ENCODE data around the gene CALR3.
"Not testable (repeated sequence)": the region's sequence is repeated elsewhere in the genome, so short reads cannot be mapped to it uniquely, and the experiment has no call there.

Gene CALR3

DNA sequence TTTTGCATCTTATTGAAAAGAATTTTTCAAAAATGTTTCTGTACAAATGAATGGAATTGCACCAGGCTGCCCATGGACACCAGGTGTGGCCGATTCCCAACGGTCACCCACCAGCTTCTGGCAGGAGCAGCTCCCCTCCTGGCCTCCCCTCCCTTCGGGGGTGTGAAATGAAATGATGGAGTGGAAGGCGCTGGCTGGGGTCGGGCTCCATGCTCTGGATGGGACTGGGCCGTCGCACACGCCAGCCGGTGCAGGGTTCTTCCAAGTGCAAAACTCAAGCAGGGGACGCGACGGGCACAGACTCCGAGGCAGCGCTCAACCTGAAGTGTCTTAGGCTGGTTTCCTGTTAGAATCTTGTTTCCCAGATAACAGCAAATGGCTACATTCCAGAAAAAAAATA is 22.1 kb upstream of the CALR3 start:
- DNase-seq (ENCODE audit: low read depth): no peak

DNA sequence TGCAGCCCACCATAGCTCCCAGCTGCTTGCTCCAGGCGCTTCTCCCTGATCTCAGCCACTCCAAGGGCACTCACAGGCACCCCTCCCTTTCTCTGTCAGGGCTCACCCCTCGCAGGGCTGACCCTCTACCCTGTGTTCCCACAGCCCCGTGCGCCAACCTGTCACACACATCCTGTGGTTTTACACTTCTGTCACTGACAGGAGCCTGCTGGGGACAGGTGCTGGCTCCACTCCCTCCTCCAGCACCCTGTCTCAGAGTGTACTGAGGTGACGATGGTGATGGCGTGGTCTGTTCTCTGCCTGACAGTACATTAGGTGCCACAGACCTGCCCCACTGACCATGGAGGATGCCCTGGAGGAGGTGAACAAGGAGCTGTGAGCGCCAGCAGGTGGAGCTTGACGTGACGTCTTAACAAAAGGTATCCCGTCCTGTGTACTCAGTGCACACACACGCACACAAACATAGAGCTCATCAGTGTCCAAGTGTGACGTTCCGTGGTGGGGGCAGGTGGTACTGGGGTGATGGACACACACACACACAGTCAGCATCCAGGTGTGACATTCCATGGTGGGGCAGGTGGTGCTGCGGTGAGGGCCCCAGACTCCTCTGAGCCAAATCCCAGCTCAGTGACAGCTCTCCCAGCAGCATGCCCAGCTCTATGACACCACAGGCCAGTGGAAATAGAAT is 21.1 kb upstream of the CALR3 start:
- no peak overlapping the region for H3K4me3 ChIP-seq (ENCODE audit: low read depth, low read length)
- no peak for DNase-seq (ENCODE audit: low read depth)
- TF ChIP-seq, protein P1, sequence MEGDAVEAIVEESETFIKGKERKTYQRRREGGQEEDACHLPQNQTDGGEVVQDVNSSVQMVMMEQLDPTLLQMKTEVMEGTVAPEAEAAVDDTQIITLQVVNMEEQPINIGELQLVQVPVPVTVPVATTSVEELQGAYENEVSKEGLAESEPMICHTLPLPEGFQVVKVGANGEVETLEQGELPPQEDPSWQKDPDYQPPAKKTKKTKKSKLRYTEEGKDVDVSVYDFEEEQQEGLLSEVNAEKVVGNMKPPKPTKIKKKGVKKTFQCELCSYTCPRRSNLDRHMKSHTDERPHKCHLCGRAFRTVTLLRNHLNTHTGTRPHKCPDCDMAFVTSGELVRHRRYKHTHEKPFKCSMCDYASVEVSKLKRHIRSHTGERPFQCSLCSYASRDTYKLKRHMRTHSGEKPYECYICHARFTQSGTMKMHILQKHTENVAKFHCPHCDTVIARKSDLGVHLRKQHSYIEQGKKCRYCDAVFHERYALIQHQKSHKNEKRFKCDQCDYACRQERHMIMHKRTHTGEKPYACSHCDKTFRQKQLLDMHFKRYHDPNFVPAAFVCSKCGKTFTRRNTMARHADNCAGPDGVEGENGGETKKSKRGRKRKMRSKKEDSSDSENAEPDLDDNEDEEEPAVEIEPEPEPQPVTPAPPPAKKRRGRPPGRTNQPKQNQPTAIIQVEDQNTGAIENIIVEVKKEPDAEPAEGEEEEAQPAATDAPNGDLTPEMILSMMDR (IDR thresholded peaks at IDR 0.05; ENCODE audit: low read depth, low read length, missing control alignments): no peak

More for the DNA sequence above, 22.1 kb upstream of the CALR3 start:
- TF ChIP-seq, protein P1 (IDR thresholded peaks at IDR 0.05; ENCODE audit: low read depth, low read length, missing control alignments): no peak
- no peak overlapping the region for H3K4me3 ChIP-seq (ENCODE audit: low read depth, low read length)

DNA sequence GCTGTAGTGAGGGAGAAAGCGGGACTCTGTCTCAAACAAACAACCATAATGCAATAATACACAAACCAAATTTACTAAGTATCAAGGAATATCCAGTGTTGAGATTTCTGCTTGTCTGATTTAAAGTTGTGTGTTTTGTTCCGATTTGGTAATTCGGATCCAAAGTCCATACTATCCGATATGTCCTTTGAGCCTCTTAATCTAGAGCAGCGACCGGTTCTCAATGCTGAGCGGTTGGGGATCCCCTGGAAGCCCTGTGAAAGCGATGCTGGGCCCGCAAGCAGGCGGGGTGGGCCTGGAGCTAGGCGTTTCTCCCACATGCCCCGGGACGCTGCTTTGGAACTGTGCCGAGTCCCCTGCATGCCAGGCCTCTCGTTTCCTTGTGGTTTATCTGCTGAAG is 20.4 kb upstream of the CALR3 start:
- TF ChIP-seq, protein P1 (IDR thresholded peaks at IDR 0.05; ENCODE audit: low read depth, low read length, missing control alignments): no peak
- DNase-seq (ENCODE audit: low read depth): no peak
- no peak overlapping the region for H3K4me3 ChIP-seq (ENCODE audit: low read depth, low read length)

DNA sequence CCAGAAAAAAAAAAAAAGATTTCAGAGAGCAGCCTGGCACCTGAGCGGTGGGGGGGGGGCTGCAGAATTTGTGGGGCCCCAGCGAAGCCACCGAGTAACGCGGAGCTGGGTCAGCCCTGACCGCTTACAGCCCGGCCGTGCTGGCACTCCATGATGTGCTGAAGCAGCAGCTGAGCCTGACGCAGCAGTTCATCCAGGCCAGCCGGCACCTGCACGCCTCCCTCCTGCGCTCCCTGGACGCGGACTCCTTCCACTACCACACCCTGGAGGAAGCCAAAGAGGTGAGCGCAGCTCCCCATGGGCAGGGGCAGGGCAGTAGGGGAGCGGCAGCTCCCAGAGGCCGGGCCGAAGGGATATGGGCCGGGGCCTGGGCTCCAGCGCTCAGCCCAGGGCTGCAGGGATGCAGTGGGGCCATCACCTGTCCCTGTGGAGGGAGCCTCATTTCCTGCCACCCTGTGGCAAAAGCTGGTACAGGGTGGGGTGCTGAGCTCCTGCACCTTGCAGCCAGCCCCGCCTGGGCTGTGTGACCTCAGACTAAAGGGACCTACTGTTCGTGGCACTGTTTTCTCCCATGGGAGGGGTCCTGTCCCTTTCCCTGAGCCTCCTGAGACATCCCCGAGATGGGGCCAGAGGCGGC is 18.5 kb upstream of the CALR3 start:
- no peak overlapping the region for H3K4me3 ChIP-seq (ENCODE audit: low read depth, low read length)
- TF ChIP-seq, protein P1 (IDR thresholded peaks at IDR 0.05; ENCODE audit: low read depth, low read length, missing control alignments): no peak
- DNase-seq (ENCODE audit: low read depth): no peak

DNA sequence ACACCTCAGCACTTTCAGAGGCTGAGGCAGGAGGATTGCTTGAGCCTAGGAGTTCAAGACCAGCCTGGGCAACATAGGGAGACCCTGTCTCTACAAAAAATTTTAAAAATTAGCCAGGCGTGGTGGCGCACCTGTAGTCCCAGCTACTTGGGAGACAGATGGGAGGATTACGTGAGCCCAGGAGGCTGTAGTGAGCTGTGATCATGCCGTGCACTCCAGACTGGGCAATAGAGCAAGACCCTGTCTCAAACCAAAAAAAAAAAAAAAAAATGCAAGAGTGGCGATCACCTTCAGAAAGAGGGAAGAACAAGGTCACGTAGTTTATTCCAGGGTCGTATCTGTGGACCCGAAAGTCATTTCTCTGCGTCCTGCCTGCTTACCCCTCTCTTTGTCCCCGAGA is 16.6 kb upstream of the CALR3 start:
- H3K4me3 ChIP-seq (ENCODE audit: low read depth, low read length); DNase-seq (ENCODE audit: low read depth): not testable (repeated sequence)

DNA sequence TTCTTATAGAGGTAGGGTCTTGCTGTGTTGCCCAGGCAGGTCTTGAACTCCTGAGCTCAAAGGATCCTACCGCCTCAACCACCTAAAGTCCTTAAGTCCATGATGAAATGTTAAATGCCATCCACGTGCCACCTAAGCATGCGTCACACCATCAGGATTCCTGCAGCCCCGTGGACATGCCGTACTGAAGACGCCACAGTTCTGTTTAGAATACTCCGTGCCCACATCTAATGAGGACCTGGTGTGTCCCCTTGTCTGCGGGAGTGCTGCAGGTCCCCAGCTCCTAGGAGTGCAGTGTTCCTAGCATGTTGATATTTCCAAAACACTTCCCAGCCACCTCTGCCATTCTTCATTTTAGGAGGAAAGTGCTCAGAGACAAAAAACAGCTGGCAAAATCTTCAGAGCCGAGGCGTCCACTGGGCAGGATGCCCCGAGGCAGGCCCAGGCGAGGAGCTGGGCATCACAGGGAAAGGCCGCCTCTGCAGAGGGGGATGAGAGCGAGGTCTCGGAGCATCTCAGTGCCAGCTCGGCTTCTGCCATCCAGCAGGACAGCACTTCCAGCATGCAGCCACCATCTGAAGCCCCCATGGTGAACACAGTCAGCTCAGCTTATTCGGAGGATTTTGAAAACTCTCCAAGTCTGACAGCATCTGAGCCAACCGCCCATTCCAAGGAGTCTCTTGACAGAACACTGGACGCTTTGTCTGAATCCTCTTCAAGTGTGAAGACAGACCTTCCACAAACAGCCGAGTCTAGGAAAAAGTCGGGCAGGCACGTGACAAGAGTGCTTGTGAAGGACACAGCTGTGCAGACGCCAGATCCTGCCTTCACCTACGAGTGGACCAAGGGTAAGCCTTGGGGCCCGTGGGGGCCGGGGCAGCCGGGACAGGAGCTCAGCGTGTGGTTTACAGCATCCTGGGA is 13.4 kb upstream of the CALR3 start:
- H3K4me3 ChIP-seq (ENCODE audit: low read depth, low read length): no peak overlapping the region
- no peak for DNase-seq (ENCODE audit: low read depth)
- TF ChIP-seq, protein P1 (IDR thresholded peaks at IDR 0.05; ENCODE audit: low read depth, low read length, missing control alignments): no peak

DNA sequence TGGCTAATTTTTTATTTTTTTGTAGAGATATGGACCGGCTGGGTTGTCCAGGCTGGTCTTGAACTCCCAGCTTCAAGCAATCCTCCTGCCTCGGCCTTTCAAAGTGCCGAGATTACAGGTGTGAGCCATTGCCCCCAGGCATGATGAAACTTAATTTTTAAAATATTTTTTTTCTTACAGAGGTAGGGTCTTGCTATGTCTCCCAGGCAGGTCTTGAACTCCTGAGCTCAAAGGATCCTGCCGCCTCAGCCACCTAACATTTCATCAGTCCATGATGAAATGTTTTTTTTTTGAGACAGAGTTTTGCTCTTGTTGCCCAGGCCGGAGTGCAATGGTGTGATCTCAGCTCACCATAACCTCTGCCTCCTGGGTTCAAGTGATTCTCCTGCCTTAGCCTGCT is 12.6 kb upstream of the CALR3 start:
- no peak overlapping the region for H3K4me3 ChIP-seq (ENCODE audit: low read depth, low read length)
- no peak for DNase-seq (ENCODE audit: low read depth)
- TF ChIP-seq, protein P1 (IDR thresholded peaks at IDR 0.05; ENCODE audit: low read depth, low read length, missing control alignments): no peak

Data from GM12864 (cell line).